ENCODE results near the gene OPA1. TPM values are rescaled to one million over a fixed set of nuclear protein-coding genes. Genes with fewer than 3 reads are reported as not detected.
A peak's percentile ranks its signal among the peaks of the same experiment; 100 is the strongest.

Gene OPA1
- total RNA-seq, 1 experiment from 2014 or later = 72.0 TPM

DNA sequence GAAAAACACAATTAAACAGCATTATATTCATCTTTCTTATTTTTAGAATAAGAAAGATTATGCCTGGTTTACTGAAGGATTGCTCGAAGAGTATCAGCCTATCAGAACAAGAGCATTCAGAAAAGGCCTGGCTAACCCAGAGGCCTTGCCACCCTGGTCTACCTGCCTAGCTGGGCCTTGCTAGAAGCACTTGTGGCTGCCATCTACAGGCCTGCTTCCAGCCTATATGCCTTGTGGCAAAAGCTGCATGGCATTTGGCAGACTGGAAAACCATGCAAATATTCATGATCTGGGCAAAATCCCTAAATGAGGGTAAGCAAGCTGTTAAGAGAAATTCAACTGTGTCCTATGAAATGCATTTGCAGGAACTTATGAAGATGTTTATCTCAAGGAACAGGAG, 29.0 kb upstream of the OPA1 start:
- CTCF ChIA-PET = interaction anchor here (1.1 to 1.8 kb wide), 4 partner anchors 9 to 751 kb away, joined by 3 to 16 read pairs (median 4); no protein-coding TSS in a partner anchor
- no peak for TF ChIP-seq ELF1 (IDR thresholded peaks at IDR 0.05; ENCODE audit: borderline replicate concordance, low read depth)
- TF ChIP-seq CEBPB (IDR thresholded peaks at IDR 0.05; ENCODE audit: low read depth) = no peak
- TF ChIP-seq SP1 (IDR thresholded peaks at IDR 0.05; ENCODE audit: low read depth) = no peak
- TF ChIP-seq, protein P1, sequence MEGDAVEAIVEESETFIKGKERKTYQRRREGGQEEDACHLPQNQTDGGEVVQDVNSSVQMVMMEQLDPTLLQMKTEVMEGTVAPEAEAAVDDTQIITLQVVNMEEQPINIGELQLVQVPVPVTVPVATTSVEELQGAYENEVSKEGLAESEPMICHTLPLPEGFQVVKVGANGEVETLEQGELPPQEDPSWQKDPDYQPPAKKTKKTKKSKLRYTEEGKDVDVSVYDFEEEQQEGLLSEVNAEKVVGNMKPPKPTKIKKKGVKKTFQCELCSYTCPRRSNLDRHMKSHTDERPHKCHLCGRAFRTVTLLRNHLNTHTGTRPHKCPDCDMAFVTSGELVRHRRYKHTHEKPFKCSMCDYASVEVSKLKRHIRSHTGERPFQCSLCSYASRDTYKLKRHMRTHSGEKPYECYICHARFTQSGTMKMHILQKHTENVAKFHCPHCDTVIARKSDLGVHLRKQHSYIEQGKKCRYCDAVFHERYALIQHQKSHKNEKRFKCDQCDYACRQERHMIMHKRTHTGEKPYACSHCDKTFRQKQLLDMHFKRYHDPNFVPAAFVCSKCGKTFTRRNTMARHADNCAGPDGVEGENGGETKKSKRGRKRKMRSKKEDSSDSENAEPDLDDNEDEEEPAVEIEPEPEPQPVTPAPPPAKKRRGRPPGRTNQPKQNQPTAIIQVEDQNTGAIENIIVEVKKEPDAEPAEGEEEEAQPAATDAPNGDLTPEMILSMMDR (IDR thresholded peaks at IDR 0.05 in 2 of 3, conservative IDR thresholded peaks at IDR 0.05 in 1 of 3; ENCODE audit: borderline replicate concordance in 1 of 3, insufficient read depth in 1 of 3, low read depth in 2 of 3, low read length in 2 of 3) = peak; percentile 35 to 58 (median 52); a peak in 5 of 6 replicates
- TF ChIP-seq SIN3A (IDR thresholded peaks at IDR 0.05; ENCODE audit: low read depth) = no peak
- TF ChIP-seq TCF7L2 (IDR thresholded peaks at IDR 0.05; ENCODE audit: borderline replicate concordance, extremely low read depth, insufficient read depth, insufficient read length) = no peak
- no peak for TF ChIP-seq JUND (IDR thresholded peaks at IDR 0.05)
- TF ChIP-seq, protein P2, sequence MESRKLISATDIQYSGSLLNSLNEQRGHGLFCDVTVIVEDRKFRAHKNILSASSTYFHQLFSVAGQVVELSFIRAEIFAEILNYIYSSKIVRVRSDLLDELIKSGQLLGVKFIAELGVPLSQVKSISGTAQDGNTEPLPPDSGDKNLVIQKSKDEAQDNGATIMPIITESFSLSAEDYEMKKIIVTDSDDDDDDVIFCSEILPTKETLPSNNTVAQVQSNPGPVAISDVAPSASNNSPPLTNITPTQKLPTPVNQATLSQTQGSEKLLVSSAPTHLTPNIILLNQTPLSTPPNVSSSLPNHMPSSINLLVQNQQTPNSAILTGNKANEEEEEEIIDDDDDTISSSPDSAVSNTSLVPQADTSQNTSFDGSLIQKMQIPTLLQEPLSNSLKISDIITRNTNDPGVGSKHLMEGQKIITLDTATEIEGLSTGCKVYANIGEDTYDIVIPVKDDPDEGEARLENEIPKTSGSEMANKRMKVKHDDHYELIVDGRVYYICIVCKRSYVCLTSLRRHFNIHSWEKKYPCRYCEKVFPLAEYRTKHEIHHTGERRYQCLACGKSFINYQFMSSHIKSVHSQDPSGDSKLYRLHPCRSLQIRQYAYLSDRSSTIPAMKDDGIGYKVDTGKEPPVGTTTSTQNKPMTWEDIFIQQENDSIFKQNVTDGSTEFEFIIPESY (IDR thresholded peaks at IDR 0.05; ENCODE audit: extremely low read depth, insufficient replicate concordance, low read length) = no peak
- TF ChIP-seq POLR2AphosphoS5 (IDR thresholded peaks at IDR 0.05; ENCODE audit: low read depth, low read length) = no peak
- TF ChIP-seq EZH2phosphoT487 (IDR thresholded peaks at IDR 0.05; ENCODE audit: borderline replicate concordance) = no peak
- TF ChIP-seq SRF (IDR thresholded peaks at IDR 0.05; ENCODE audit: low read depth) = no peak
- peak; percentile 49 for TF ChIP-seq RAD21 (IDR thresholded peaks at IDR 0.05; ENCODE audit: low read depth)
- TF ChIP-seq ZNF274 (IDR thresholded peaks at IDR 0.05; ENCODE audit: low read depth, low read length) = no peak
- no peak for TF ChIP-seq FOSL1 (IDR thresholded peaks at IDR 0.05; ENCODE audit: low read depth)
- no peak for TF ChIP-seq EZH2 (IDR thresholded peaks at IDR 0.05)
- TF ChIP-seq, protein P3, sequence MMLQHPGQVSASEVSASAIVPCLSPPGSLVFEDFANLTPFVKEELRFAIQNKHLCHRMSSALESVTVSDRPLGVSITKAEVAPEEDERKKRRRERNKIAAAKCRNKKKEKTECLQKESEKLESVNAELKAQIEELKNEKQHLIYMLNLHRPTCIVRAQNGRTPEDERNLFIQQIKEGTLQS (IDR thresholded peaks at IDR 0.05) = no peak
- no peak for TF ChIP-seq CBX3 (IDR thresholded peaks at IDR 0.05; ENCODE audit: low read depth)
- Histone ChIP-seq H3K27me3 (ENCODE audit: insufficient read depth, low read length) (peaks cover 13% of the 10 kb centered on the region; the same call in 1 of the 2 replicates), H3K79me2 (ENCODE audit: insufficient read depth, low read length) (no peaks in the 10 kb centered on the region), H3K9me2 (ENCODE audit: insufficient read depth) (no peaks in the 10 kb centered on the region), H3K9me3 (ENCODE audit: control insufficient read depth in 1 of 2, insufficient read depth in 1 of 2, low read depth in 1 of 2, low read length in 2 of 2) (no peaks in the 10 kb centered on the region), H3K4me2 (ENCODE audit: low read length) (no peak overlapping the region), H3K4me3 (replicated peaks in 1 of 2; ENCODE audit: low read depth in 1 of 2, low read length in 2 of 2) (no peak overlapping the region), H3K27ac (ENCODE audit: low read depth, low read length) (no peak overlapping the region), H3K4me1 (ENCODE audit: control insufficient read depth in 1 of 2, insufficient read depth in 2 of 2, low read length in 2 of 2) (no peaks in the 10 kb centered on the region), H3K36me3 (ENCODE audit: control insufficient read depth in 1 of 2, insufficient read depth in 2 of 2, low read length in 2 of 2) (no peaks in the 10 kb centered on the region), H4K20me1 (ENCODE audit: insufficient read depth) (no peaks in the 10 kb centered on the region), H2AFZ (ENCODE audit: low read depth, low read length, poor library complexity, severe bottlenecking) (no peak overlapping the region), H3K9ac (ENCODE audit: low read length) (no peak overlapping the region)
- intact Hi-C loops (cut with micrococcal nuclease) = no loop called here
- POLR2A ChIA-PET = no interaction called here
- ATAC-seq = peak; percentile 95
- DNase-seq (ENCODE audit: low read depth, low spot score) = peak; percentile 27
- RAD21 ChIA-PET (ENCODE audit: low non-redundant PET in 1 of 2, low total read pairs in 2 of 2, uncharacterized antibody in 2 of 2, unreplicated experiment in 2 of 2) = interaction anchor here in 1 of 2 experiments (1.0 kb wide), 1 partner anchor 751 kb away, joined by 3 read pairs; no protein-coding TSS in a partner anchor
- BruUV-seq (replicated peaks) = no TSS peak

Data from HCT116 (cell line).